Measurements from ENCODE around the gene CCDC159.

Gene CCDC159

GRCh38 chr19:11321191-11322126 is 24.9 kb upstream of the CCDC159 start:
- no peak for FAIRE-seq
- no peak for DNase-seq (ENCODE audit: insufficient read length, low spot score)
- TF ChIP-seq, protein P1, sequence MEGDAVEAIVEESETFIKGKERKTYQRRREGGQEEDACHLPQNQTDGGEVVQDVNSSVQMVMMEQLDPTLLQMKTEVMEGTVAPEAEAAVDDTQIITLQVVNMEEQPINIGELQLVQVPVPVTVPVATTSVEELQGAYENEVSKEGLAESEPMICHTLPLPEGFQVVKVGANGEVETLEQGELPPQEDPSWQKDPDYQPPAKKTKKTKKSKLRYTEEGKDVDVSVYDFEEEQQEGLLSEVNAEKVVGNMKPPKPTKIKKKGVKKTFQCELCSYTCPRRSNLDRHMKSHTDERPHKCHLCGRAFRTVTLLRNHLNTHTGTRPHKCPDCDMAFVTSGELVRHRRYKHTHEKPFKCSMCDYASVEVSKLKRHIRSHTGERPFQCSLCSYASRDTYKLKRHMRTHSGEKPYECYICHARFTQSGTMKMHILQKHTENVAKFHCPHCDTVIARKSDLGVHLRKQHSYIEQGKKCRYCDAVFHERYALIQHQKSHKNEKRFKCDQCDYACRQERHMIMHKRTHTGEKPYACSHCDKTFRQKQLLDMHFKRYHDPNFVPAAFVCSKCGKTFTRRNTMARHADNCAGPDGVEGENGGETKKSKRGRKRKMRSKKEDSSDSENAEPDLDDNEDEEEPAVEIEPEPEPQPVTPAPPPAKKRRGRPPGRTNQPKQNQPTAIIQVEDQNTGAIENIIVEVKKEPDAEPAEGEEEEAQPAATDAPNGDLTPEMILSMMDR (IDR thresholded peaks at IDR 0.05; ENCODE audit: insufficient read depth, missing control alignments): no peak

- TF ChIP-seq, protein P1 (IDR thresholded peaks at IDR 0.05; ENCODE audit: insufficient read depth, missing control alignments): no peak
- FAIRE-seq (no peak), DNase-seq (ENCODE audit: insufficient read length, low spot score) (no peak)
Observed at GRCh38 chr19:11322269-11323024, 23.9 kb upstream of the CCDC159 start.

DNA sequence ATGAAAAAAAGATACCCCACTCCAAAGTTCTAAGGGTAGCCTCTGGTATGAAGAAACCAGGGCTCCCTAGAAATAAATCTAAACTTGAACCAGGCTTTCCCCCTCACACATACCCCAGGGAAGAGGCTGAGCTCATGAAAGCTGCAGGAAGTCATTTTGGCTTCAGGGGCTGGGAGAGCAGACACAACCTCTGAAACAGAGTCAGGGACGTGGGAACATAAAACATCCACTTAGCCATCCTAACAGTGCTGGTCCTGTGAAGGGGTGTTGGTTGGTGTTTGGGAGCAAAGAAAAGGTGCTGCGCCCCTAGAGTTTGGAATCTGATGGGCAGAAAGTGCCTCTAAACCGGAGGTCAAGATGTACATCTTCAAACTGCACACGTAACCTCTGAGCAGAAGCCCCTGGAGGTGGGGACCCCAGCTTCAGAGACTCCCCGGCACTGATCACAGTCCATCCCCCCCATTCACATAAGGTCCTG is 22.7 kb upstream of the CCDC159 start:
- TF ChIP-seq, protein P1 (IDR thresholded peaks at IDR 0.05; ENCODE audit: insufficient read depth, missing control alignments): no peak
- DNase-seq (ENCODE audit: insufficient read length, low spot score) (no peak), FAIRE-seq (no peak)

DNA sequence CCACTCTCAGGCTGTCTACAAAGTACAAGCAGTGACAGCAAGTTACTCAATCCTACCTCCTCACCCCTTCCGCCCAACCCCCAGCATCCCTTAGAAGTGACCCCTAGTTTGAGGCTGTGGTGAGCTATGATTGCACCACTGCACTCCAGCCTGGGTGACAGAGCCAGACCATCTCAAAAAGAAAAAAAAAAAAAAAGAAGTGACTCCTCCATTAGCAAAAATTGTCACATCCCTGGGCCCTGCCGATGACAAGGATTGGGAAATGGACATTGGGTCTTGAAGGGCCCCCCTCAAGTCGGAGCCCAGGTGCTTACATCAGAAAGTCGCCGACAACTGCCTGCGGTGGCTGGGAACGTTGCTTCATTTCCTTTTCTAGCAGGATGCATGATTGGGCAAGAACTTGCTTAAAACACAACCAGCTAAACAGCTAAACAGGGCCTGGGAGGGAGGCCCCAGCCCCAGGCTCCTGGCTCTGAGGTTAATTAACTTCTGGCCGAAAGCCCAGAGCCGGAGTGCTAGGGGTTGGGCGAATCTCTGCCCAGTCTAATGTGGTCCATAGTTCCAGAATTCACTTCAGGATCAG is 22.1 kb upstream of the CCDC159 start:
- TF ChIP-seq, protein P1 (IDR thresholded peaks at IDR 0.05; ENCODE audit: insufficient read depth, missing control alignments): no peak
- DNase-seq (ENCODE audit: insufficient read length, low spot score): no peak
- FAIRE-seq: no peak

GRCh38 chr19:11324748-11325389 is 21.4 kb upstream of the CCDC159 start:
- no peak for DNase-seq (ENCODE audit: insufficient read length, low spot score)
- TF ChIP-seq, protein P1 (IDR thresholded peaks at IDR 0.05; ENCODE audit: insufficient read depth, missing control alignments): no peak
- FAIRE-seq: no peak

GRCh38 chr19:11325544-11325943 is 20.8 kb upstream of the CCDC159 start:
- DNase-seq (ENCODE audit: insufficient read length, low spot score) (no peak), FAIRE-seq (no peak)
- TF ChIP-seq, protein P1 (IDR thresholded peaks at IDR 0.05; ENCODE audit: insufficient read depth, missing control alignments): no peak
